ACHN (cell line): Measurements from ENCODE around the gene NOL7.

Source experiments
- DNase-seq: peaks from one replicate; pipeline ENCODE4 v3.0.0-alpha.2; 2015
- in situ Hi-C: cut with HindIII; loops from 2 replicates; pipeline ENCODE4 v1.10.0; 2017; ENCODE audit warnings: low sequenced_read_pairs, low pct_ligation_motif_present, low pct_unique_long_range_greater_than_20kb

Gene NOL7

GRCh38 chr6:13591205-13591921 is 23.8 kb upstream of the NOL7 start:
- in situ Hi-C loops: no loop called here
- no peak for DNase-seq

- in situ Hi-C loops: no loop called here
These were observed 22.0 kb upstream of the NOL7 start for GRCh38 chr6:13593103-13593502.

GRCh38 chr6:13593720-13594119 is 21.4 kb upstream of the NOL7 start:
- no peak for DNase-seq

More at GRCh38 chr6:13593103-13593502, 22.0 kb upstream of the NOL7 start:
- DNase-seq: no peak

GRCh38 chr6:13597073-13597472 is 18.1 kb upstream of the NOL7 start:
- DNase-seq: no peak
- in situ Hi-C loops: no loop called here

More at GRCh38 chr6:13593720-13594119, 21.4 kb upstream of the NOL7 start:
- in situ Hi-C loops: no loop called here

GRCh38 chr6:13600036-13600435 is 15.1 kb upstream of the NOL7 start:
- in situ Hi-C loops: no loop called here
- no peak for DNase-seq

GRCh38 chr6:13604135-13604534 is 11.0 kb upstream of the NOL7 start:
- DNase-seq: no peak
- in situ Hi-C loops: no loop called here

GRCh38 chr6:13604546-13605416 is 10.4 kb upstream of the NOL7 start:
- in situ Hi-C loops: no loop called here

GRCh38 chr6:13605634-13606033 is 9.5 kb upstream of the NOL7 start:
- in situ Hi-C loops: no loop called here
- no peak for DNase-seq

More at GRCh38 chr6:13604546-13605416, 10.4 kb upstream of the NOL7 start:
- no peak for DNase-seq

- no peak for DNase-seq
- in situ Hi-C loops: no loop called here
These were observed 3.4 kb upstream of the NOL7 start for GRCh38 chr6:13611715-13612114.

- in situ Hi-C loops: no loop called here
- DNase-seq: no peak
These were observed 2.0 kb upstream of the NOL7 start for GRCh38 chr6:13613029-13613594.

- in situ Hi-C loops: no loop called here
- DNase-seq: peak; percentile 47
These were observed 809 bp upstream of the NOL7 start for GRCh38 chr6:13614126-13614925.

GRCh38 chr6:13615792-13616120 is 621 bp downstream of the NOL7 start:
- in situ Hi-C loops: no loop called here
- DNase-seq: peak; percentile 42

- in situ Hi-C loops: no loop called here
- no peak for DNase-seq
These were observed 1.9 kb downstream of the NOL7 start for GRCh38 chr6:13617066-13617465.

GRCh38 chr6:13624871-13625288 is 9.7 kb downstream of the NOL7 start:
- in situ Hi-C loops: no loop called here
- DNase-seq: peak; percentile 47

- in situ Hi-C loops: no loop called here
These were observed 14.5 kb downstream of the NOL7 start for GRCh38 chr6:13629459-13630116.

GRCh38 chr6:13630499-13630898 is 15.4 kb downstream of the NOL7 start:
- in situ Hi-C loops: no loop called here
- DNase-seq: no peak

More at GRCh38 chr6:13629459-13630116, 14.5 kb downstream of the NOL7 start:
- no peak for DNase-seq

GRCh38 chr6:13633343-13633742 is 18.2 kb downstream of the NOL7 start:
- in situ Hi-C loops: no loop called here
- no peak for DNase-seq

GRCh38 chr6:13635948-13636658 is 21.0 kb downstream of the NOL7 start:
- no peak for DNase-seq
- in situ Hi-C loops: no loop called here
